GM19043 (cell line): ENCODE measurements around the gene SUFU.
"Not testable (repeated sequence)": the region's sequence is repeated elsewhere in the genome, so short reads cannot be mapped to it uniquely, and the experiment has no call there.

Experiments used
- ATAC-seq: cut with Tn5 transposase; IDR thresholded peaks from one replicate; pipeline ENCODE4 v1.9.1; 2021; ENCODE audit warnings: low read depth; ENCODE audit not compliant: unreplicated experiment

SUFU gene

DNA sequence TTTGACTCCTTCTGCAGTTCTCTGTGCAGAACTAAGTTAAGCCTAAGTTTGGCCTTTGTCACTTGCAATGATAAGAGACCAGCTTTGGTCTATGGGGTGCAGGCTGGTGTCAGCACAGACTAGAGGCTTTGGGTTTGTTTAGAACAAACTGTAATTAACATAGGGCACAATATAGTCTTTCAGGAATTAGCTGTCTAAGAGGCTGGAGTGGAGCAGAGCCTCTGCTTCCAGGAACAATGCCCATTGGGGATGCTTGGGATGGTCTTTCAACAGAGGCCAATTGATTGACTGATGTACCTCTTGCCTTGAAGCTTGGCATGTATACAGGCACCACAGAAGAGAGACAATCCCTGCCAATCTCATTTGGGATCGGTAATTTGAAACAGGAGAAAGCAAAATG is 4.7 kb downstream of the SUFU start:
- no peak for ATAC-seq

DNA sequence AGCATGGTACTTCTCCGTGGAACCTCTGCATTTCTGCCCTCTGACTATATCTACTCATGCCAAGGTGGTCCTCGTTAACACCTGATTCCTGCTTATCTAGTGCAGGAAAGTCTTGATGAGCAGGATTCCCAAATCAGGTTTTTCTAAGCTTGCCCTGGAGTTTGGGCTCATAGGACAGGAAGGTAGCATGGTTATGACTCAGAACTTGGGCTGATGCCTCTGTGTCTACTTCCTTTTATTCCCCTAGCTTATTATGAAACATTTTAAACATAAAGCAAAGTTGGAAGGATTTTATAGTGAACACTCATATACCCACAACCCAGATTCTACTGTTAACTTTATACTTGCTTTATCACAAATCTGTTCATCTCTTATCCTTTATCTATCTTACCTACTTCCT is 5.6 kb downstream of the SUFU start:
- ATAC-seq: no peak

DNA sequence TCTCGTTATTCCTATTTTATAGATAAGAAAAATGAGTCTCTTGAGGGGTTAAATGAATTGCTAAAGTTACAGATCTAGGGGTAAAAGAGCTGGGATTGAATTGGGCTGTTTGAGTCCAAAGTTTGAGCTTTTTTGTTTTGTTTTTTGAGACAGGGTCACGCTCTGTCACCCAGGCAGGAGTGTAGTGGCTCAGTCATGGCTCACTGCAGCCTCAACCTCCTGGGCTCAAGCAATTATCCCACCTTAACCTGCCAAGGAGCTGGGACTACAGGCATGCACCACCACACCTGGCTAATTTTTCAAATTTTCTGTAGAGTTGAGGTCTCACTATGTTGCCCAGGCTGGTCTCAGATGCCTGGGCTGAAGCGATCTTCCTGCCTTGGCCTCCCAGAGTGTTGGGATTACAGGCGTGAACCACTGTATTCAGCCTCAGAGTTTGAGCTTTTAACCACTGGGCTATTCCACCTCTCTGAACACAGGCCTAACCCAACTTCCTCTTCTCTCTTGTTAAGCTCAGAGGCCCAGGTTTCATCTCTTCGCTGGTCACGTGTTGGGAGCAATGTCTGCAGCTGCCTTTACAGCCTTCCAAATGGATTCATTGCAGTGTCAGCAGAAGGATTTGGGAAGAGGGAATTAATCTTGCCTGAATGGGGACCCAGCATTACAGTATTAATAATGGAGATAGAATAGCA is 8.0 kb downstream of the SUFU start:
- ATAC-seq: peak; percentile 85

DNA sequence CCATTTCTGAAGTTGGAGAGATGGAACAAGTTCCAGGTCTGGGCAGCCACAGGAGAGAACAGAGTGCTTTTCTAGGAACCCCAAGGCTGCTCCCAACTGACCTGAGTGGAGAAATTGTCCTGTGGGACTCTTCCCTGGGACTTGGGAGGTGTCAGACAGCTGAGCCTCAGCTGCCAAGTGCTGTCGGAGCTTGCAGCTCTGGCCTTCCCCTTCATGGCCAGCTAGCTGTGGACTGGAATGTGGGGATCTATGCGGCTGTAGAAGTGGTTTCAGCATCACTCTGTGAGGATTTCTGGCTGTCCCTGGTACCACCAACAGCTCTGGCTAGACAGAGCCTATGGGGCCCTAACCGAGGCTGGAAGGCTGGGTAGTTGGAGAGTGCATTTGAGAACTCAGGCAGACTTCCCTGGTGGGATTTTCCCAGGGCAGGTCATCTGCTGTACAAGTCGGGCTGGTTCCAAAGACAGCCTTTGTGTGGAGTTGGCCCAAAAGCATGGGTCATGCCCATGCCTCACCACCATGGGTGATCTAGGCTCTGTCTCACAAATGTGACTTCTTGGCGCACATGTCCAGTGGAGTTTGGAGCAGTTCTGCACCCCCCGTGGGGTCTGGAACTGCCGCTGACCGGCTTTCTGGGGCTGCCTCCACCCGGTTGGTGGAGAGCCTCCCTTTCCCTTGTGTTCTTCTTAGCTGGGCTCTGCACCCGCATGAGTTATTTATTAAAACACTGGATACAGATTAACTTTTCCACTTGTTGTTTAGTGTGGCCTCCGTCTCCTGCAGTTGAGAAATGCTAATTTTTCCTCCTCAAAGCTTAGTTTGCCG is 10.9 kb downstream of the SUFU start:
- no peak for ATAC-seq

DNA sequence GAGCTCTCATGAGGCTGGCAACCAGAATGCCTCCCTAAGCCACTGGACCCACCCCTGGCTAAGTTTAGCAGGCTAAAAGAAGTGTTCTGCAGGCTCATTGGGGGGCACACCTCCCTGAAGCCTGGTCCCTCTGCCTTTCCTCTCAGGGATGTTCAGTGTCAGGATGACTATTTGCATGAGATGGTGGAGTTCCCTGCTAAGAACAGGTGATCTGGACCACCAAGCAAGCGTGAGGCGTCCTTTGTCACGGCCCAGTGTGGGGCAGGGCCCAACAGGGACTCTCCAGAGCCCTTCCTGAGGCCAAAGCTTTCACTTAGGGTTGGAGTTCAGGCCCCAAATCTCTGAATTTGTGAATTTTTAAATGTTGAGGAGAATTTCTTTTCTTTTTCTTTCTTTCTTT is 12.0 kb downstream of the SUFU start:
- ATAC-seq: no peak

DNA sequence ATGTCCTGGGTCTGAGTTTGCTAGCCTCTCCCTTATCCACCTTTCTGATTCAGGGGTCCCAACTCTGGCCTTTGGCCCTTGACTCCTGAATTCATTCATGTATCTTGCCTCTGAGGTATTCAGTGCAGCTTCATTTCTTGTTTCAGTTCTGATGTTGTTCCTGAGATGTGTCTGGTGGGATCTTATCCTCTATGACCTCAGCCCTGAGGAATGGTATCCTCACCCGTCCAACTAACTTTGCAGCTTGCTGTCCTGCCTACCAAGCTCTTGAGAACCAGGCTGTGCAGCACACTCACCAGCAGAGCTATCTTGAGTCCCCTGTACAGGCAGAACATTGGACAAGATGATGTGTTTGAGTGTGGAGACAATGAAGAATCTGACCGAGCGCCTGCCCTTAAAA is 13.8 kb downstream of the SUFU start:
- no peak for ATAC-seq

DNA sequence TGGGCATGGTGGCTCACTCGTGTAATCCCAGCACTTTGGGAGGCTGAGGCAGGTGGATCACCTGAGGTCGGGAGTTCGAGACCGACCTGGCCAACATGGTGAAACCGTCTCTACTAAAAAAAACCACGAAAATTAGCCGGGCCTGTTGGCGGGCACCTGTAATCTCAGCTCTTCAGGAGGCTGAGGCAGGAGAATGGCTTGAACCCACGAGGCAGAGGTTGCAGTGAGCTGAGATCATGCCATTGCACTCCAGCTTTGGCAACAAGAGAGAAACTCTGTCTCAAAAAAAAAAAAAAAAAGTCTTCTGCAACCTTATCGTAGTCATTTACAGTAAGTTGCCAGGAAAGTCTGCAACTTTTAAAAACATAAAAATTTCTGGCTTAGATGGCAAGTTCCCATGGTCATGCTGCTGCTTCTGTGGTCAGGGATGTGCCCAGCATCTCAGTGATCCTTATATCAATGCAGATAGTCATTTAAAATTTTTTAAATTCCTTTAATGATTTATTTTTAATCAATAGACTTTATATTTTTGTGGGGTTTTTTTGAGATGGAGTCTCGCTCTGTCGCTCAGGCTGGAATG is 15.6 kb downstream of the SUFU start:
- ATAC-seq: no peak

DNA sequence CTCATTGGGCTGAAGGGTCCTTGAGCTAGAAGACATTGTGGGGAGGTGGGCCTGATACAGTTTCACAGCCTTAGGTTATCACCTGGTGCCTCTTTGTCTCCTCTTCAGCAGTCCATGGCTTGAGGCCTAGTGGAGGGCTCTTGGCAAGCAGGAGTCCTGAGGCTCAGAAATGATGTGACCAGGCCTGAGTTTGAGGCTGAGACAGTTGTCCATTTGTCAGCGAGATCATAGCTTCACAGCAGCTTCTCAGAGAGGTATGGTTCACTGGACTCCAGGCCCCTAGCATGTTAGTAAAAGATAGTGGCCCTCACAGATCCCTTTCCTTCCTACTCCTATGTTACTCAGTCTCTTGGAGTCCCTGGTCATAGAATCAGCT is 19.1 kb downstream of the SUFU start:
- ATAC-seq: no peak

DNA sequence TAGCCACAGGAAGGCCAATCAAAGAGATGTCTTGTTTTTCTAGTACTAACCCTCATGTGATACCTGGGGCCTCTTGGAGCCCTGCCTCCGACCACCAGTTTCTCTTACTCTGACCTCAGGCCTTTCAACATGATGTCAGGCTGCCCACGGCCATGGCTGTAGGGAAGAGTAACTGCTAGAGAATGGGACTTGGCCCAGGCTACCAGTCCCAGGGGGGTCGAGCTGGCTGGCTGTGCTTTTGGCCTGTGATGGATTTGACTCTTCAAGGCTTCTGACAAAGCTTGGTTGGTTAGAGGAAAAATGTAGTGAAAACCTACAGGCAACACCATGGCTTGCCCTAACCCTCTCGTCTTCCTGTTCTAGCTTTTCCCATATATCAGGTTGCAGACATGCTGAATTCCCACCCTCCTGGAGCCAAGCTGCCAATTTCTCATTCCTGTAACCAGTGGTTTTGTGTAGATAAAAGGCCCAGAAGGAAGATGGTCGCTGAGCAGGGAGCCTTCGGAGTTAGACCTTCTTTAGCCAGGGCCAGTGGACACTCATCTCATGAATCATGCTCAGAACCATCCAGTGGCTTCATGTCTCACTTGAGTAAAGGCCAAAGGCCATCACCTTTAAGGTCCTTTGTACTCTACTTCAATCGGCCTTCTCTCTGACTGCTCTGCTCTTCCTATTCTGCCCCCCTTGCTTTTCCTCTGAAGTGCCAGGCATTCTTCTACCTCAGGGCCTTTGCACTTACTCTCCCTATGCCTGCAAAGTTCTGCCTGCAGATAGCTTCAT is 19.7 kb downstream of the SUFU start:
- no peak for ATAC-seq

DNA sequence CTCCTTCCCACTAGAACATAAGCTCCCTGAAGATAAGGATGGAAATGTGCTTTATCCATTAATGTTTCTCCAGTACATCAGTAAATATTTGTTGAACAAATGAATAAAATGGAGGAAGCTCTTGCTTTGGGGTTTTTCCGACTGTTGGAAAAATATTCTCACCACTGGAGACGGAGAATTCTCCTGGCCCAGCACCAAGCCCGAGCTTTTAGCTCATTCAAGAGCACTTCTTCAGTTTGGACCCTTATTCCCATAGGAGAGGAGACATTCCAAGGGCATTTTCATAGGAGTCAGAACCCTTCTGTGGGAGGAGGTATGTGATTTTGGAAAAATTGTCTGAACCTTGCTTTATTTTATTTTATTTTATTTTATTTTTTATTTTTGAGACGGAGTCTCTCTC is 21.0 kb downstream of the SUFU start:
- ATAC-seq: no peak

DNA sequence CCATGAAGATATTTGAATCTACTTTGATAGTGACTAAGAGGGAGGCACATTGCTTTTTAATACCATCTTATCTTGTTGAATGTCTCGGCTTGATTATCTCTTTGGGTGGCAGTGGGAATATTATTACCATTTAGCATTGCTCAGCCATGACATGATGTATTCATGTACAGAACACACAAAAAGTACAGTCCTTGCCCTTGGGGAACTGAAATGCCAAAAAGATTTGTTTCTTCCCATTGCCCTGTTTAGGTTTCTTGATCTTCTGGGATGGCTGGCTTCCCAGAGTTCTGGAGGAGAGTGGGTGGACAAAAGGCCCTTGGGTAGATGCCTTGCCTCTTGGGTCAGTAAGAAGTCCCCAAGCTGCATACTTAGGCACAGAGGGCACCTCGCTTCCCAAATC is 23.8 kb downstream of the SUFU start:
- ATAC-seq: no peak

DNA sequence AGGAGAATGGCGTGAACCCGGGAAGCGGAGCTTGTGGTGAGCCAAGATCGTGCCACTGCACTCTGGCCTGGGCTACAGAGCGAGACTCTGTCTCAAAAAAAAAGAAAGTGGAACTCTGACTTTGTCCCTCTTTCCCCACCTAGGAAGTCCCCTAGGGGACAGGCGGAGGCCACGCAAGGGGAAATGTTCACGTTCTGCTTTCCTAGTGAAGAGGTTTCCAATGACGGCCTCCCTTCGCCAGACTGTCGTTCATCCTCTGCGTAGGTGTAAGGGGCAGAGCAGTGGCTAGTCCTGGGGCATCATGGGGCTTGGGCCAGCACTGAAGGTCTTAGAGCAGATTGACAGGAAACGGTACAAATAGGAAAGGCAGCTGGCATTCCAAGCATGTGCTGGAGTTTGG is 30.6 kb downstream of the SUFU start:
- no peak for ATAC-seq

DNA sequence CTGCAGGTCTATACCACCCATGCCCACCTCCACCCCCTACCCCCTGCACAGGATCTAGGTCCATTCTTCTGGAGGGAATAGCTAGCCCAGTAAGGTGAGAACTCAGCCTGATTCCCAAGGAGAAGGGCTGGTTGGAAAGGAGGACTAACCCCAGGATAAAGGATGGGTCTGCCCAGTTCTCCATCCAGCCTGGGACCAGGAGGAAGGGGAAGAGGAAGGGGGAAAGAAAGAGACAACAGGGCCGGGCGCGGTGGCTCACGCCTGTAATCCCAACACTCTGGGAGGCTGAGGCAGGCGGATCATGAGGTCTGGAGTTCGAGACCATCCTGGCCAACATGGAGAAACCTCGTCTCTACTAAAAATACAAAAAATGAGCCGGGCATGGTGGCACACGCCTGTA is 31.2 kb downstream of the SUFU start:
- ATAC-seq: not testable (repeated sequence)

DNA sequence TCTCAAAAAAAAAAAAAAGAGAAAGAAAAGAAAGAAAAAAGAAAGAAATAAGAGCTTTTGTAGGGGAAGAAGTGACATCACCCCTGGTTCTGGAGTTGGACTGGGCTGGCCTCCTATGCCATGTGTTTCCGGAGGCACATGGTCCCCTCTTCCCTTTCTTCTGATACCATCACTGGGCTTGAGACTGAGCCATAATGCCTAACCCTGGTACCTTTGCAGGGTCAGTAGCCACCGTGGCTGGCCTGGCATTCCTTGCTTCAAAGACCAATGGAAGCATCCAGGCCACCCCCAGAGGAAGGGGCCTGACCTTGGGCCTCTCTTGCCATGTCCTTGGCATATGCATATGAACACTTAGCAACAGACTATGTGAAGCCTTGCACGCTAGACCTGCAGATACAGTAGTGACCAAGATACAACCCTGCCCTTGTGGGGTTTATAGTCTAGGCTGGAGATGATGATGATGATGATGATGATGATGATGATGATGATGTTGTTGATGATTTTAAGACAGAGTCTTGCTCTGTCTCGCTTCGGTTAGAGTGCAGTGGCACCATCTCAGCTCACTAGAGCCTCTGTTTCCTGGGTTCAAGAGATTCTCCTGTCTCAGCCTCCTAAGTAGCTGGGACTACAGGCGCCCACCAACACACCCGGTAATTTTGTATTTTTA is 31.8 kb downstream of the SUFU start:
- ATAC-seq: no peak

DNA sequence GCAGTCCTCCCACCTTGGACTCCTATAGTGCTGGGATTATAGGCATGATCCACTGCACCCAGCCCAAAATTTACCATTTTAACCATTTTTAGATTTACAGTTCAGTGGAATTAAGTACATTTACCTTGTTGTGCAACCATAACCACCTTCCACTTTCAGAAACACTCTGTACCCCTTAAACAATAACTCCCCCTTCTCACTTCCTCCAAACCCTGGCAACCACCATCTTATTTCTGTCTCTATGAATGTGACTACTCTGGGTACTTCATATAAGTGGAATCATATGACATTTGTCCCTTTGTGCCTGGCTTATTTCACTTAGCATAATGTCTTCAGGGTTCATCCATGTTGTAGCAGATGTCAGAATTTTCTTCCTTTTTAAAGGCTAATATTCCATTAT is 33.6 kb downstream of the SUFU start:
- ATAC-seq: no peak

DNA sequence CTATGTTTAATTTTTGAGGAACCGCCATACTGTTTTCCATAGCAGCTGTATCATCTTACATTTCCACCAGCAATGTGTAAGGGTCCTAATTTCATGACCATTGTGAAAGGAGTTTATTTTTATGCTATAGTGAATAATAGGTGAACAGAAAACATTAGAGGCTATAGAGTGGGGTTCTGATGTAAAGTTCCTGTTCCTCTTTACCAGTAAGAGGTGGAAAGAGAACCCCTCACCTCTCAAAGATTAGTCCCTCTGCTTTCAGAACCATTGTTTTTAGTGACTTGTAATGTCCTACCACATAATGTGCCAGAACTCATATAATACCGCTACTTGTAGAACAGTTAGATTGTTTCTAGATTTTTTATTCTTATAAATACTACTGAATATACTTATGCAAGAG is 34.2 kb downstream of the SUFU start:
- no peak for ATAC-seq

DNA sequence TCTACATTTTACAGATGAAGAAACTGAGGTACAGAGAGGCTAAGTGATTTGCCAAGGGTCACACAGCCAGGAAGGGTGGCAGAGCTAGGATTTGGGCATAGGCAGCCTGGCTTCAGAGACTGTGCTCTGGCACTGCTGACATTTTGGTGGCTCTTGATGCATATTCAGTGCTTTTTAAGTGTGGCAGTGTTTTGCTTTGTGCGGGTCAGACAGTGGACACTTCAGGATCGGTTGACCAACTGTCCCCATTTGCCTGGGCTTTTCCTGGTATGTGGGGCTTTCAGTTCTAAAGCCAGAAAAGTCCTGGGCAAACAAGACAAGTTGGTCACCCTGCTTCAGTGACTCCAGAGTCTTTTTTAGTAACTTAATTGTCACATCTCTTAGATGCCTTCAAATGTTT is 35.0 kb downstream of the SUFU start:
- no peak for ATAC-seq

DNA sequence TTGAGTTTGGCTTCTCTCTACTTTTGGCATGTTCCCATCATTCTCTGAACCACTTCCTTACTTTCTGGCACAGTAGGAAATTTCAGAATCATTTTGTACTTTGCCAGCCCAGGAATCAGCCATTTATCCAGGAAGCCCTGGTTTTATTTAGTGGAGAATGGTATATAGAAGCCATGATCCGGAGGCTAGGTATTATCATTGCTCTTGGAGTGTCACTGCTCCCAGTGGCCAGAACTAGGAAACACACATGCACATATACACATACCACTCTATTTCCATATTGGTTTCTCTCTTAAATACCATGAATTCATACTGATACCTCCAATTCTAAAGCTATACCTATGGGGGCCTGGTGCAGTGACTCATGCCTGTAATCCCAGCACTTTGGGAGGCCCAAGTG is 36.3 kb downstream of the SUFU start:
- peak; percentile 77 for ATAC-seq

DNA sequence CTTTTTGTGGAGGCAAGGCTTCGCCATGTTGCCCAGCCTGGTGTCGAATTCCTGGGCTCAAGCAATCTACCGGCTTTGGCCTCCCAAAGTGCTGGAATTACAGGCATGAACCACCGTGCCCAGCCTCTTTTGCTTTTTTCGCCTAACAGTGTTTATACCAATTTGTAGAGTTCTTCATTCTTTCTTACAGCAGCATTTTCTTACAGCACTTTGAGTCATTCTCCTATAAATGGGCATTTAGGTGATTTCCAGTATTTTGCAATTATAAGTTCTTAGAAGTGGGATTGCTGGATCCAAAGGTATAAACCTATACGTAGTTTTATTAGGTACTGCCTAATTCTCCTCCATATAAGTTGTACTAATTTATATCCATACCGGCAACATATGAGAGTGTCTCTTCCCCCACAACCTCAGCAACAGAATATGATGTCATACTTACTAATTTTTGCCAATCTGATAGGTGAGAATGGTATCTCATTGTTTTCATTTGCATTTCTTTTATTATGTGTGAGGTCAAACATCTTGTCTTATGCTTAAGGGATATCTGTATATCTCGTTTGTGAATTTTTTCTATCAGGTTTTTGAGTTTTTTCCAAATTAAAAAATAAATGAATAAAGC is 39.1 kb downstream of the SUFU start:
- no peak for ATAC-seq

DNA sequence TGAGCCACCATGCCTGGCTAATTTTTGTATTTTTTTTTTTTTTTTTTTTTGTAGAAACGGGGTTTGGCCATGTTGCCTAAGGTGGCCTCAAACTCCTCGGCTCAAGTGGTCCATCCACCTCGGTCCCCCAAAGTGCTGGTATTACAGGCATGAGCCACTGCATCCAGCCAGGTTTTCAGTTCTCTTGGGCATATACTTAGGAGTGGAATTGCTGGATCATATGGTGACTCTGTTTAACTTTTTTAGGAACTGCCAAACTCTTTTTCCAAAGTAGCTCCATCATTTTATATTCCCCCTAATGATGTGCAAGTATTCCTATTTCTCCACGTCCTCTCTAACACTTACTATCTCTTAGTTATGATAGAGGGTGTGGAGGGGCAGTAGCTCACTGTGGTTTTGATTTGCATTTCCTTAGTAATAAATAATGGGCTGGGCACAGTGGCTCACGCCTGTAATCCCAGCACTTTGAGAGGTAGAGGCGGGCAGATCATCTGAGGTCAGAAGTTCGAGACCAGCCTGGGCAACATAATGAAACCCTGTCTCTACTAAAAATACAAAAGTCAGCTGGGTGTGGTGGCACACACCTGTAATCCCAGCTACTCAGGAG is 41.6 kb downstream of the SUFU start:
- no peak for ATAC-seq
